Uterus (tissue), 4 donors: ENCODE measurements around the gene GPR156. TPM values are rescaled to one million over a fixed set of nuclear protein-coding genes. Genes with fewer than 3 reads are reported as not detected.

Source experiments
- DNase-seq, 2 donors: peaks; one replicate each; pipeline ENCODE4 v3.0.0-alpha.2; 2019 to 2020
- H3K27ac ChIP-seq, 2 donors: fragments of 200-600 bp; sonication (generic); 1 replicate in 1 of 2; 2 replicates in 1 of 2; pipeline ENCODE4 v1.5.1; 2016 to 2018
- H3K27me3 ChIP-seq, 2 donors: fragments of 200-600 bp; sonication (generic); one replicate each; pipeline ENCODE4 v1.5.1; 2018 to 2019; ENCODE audit warnings: control low read depth in 1 of 2
- H3K36me3 ChIP-seq, 2 donors: fragments of 200-600 bp; sonication (generic); one replicate each; pipeline ENCODE4 v1.5.1; 2019; ENCODE audit warnings: control low read depth in 1 of 2
- H3K4me1 ChIP-seq, 2 donors: fragments of 200-600 bp; sonication (generic); one replicate each; pipeline ENCODE4 v1.5.1; 2018 to 2019; ENCODE audit warnings: control low read depth in 1 of 2
- H3K4me3 ChIP-seq, 2 donors: fragments of 200-600 bp; sonication (generic); 1 replicate in 1 of 2; 2 replicates in 1 of 2; pipeline ENCODE4 v1.5.1; 2018 to 2019; ENCODE audit warnings: mild to moderate bottlenecking in 1 of 2
- H3K9me3 ChIP-seq, 2 donors: fragments of 200-600 bp; sonication (generic); one replicate each; pipeline ENCODE4 v1.5.1; 2019; ENCODE audit warnings: control low read depth in 1 of 2
- POLR2A ChIP-seq, 2 donors: fragments of 450-650 bp; IDR thresholded peaks; one replicate each; pipeline ENCODE4 v1.6.1; 2016; ENCODE audit warnings: antibody characterized with exemption in 2 of 2, mild to moderate bottlenecking in 1 of 2, moderate library complexity in 1 of 2
- intact Hi-C: fragments of 100-400 bp; cut with DNase I; formaldehyde crosslinking; loops from one replicate; pipeline ENCODE4 v1.15.1; 2023; ENCODE audit warnings: low total_unique reads
- total RNA-seq, 4 donors: library from RNA; depleted of rRNA in 3 of 4; stranded (reverse); fragments of >200 nt in 3 of 4; gene quantifications; one replicate each; pipeline versions ENCODE4 v1.1.0 to v1.2.4, GENCODE V29; 2014 to 2023
- TF ChIP-seq, protein P1 (sequence below), 4 experiments: fragments of 200-600 bp in 2 of 4; fragments of 450-650 bp in 2 of 4; sonication (generic) in 2 of 4; IDR thresholded peaks; one replicate each; pipeline ENCODE4 v1.5.1; 2016 to 2019; ENCODE audit warnings: antibody characterized with exemption in 4 of 4, mild to moderate bottlenecking in 2 of 4, moderate library complexity in 1 of 4
- donor health status: DM: yes; HTN: yes; CAD: no.

Gene GPR156
- total RNA-seq, 4 donors from 2014 or later = 0.59 to 5.3 (median 1.9) TPM; not detected in 1

DNA sequence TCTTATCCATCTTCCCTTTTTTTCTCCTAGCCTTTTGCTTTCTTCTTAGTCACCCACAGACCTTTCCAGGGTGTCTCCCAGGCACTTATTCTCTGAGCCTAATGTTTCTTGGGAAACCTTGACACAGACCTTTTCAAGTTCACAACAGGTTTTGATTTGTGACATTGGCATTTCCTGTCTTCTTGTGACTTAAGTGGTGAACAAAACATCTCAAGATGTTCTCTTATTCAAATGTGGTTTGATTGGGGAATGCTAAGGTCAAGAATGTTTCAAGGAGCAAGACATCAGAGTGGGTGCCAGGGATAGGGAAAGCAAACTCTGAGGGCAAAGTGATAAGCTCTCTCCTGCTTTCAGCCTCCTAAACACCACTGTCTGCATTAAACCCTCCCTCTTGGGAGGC, 122.6 kb downstream of the GPR156 start:
- no peak for DNase-seq
- Histone ChIP-seq H3K9me3 (no peaks in the 10 kb centered on the region), H3K27ac (no peak overlapping the region), H3K4me3 (no peak overlapping the region), H3K27me3 (no peaks in the 10 kb centered on the region), H3K4me1 (no peaks in the 10 kb centered on the region), H3K36me3 (no peaks in the 10 kb centered on the region)
- intact Hi-C loops = no loop called here
- TF ChIP-seq, protein P1, sequence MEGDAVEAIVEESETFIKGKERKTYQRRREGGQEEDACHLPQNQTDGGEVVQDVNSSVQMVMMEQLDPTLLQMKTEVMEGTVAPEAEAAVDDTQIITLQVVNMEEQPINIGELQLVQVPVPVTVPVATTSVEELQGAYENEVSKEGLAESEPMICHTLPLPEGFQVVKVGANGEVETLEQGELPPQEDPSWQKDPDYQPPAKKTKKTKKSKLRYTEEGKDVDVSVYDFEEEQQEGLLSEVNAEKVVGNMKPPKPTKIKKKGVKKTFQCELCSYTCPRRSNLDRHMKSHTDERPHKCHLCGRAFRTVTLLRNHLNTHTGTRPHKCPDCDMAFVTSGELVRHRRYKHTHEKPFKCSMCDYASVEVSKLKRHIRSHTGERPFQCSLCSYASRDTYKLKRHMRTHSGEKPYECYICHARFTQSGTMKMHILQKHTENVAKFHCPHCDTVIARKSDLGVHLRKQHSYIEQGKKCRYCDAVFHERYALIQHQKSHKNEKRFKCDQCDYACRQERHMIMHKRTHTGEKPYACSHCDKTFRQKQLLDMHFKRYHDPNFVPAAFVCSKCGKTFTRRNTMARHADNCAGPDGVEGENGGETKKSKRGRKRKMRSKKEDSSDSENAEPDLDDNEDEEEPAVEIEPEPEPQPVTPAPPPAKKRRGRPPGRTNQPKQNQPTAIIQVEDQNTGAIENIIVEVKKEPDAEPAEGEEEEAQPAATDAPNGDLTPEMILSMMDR (IDR thresholded peaks at IDR 0.05) = no peak
- TF ChIP-seq POLR2A (IDR thresholded peaks at IDR 0.05) = no peak

DNA sequence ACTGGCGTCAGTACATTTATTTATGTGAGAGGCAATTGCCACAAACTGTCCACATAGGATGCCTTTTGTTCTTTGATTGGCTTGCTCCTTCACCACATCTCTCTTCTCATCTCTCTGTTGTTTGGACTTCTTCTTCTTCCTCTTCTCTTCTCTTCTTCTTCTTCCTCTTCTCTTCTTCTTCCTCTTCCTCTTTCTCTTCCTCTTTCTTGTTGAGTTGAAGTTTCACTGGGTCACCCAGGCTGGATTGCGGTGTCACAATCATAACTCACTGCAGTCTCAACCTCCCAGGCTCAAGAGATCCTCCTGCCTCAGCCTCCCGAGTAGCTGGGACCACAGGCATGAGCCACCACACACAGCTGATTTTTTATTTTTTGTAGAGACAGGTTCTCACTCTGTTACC, 123.1 kb downstream of the GPR156 start:
- TF ChIP-seq POLR2A (IDR thresholded peaks at IDR 0.05) = no peak
- TF ChIP-seq, protein P1 (IDR thresholded peaks at IDR 0.05) = no peak
- Histone ChIP-seq H3K9me3 (no peaks in the 10 kb centered on the region), H3K27ac (no peak overlapping the region), H3K4me1 (no peaks in the 10 kb centered on the region), H3K27me3 (no peaks in the 10 kb centered on the region), H3K36me3 (no peaks in the 10 kb centered on the region), H3K4me3 (no peak overlapping the region)
- DNase-seq = no peak
- intact Hi-C loops = no loop called here

DNA sequence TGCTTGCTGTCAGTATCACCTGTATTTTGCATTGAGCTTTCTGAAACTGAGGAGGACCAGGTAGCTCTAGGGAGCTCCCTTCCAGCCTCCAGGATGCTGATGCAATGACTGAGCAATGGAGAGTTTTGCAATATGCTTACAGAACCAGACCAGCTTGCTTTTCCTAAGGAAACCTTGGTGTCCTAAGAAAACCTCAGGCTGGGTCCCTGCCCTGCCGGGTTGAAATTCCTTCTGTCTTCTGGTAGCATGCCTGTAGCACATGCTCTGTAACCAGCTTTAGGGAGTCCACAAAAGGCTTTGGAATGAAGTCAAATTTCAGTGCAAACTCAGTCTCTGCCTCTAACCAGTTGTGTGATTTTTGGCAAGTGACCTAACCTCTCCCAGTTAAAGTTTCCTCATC, 125.0 kb downstream of the GPR156 start:
- DNase-seq = no peak
- intact Hi-C loops = no loop called here

DNA sequence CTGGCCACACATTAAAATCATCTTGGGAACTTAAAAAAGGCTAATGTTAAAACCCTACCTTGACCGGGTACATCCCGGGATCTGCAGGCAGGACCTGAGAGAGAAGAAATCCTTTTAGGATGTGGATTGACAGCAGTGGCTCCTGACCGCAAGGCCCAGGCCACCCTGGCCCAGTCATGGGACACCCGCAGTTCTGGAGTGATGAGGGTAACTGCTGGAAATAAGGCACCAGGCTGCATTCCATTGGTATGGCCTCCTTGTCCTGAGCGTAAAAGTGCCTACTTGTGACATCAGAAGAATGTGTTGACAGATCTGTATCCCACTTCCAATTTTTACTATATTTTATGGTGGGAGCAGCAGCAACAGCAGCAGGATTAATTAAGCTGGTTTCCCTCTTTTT, 127.3 kb downstream of the GPR156 start:
- DNase-seq = no peak
- TF ChIP-seq, protein P1 (IDR thresholded peaks at IDR 0.05) = no peak
- no peak for TF ChIP-seq POLR2A (IDR thresholded peaks at IDR 0.05)
- Histone ChIP-seq H3K4me1 (no peaks in the 10 kb centered on the region), H3K27ac (no peak overlapping the region), H3K27me3 (no peaks in the 10 kb centered on the region), H3K36me3 (no peaks in the 10 kb centered on the region), H3K9me3 (no peaks in the 10 kb centered on the region), H3K4me3 (no peak overlapping the region)
- intact Hi-C loops = no loop called here

More for the DNA sequence above, 125.0 kb downstream of the GPR156 start:
- H3K4me3 ChIP-seq = no peak overlapping the region
- no peak overlapping the region for H3K27ac ChIP-seq
- no peaks in the 10 kb centered on the region for H3K27me3 ChIP-seq
- no peaks in the 10 kb centered on the region for H3K9me3 ChIP-seq
- H3K4me1 ChIP-seq = no peaks in the 10 kb centered on the region
- TF ChIP-seq POLR2A (IDR thresholded peaks at IDR 0.05) = no peak
- TF ChIP-seq, protein P1 (IDR thresholded peaks at IDR 0.05) = no peak
- H3K36me3 ChIP-seq = no peaks in the 10 kb centered on the region

DNA sequence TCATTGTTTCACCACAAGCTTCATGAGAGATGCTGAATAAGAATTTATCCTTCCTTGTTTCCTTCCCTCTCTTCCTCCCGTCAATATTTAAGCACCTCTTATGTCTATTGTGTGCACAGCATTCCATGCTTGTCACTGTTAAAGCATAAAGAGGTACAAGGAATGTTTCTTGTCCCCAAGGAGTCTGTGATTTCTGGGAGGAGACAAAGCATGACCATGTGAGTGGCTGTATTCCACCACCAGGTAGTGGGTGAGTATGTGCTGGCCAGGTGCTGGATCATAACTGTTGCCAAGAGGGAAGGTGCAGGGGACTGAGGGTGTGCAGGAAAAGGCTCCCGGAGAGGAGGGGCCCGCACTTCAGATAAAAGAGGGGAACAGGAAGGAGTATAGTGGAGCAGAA, 127.9 kb downstream of the GPR156 start:
- Histone ChIP-seq H3K9me3 (no peaks in the 10 kb centered on the region), H3K36me3 (no peaks in the 10 kb centered on the region), H3K27me3 (no peaks in the 10 kb centered on the region), H3K27ac (no peak overlapping the region), H3K4me3 (no peak overlapping the region), H3K4me1 (no peaks in the 10 kb centered on the region)
- intact Hi-C loops = no loop called here
- TF ChIP-seq, protein P1 (IDR thresholded peaks at IDR 0.05) = no peak
- TF ChIP-seq POLR2A (IDR thresholded peaks at IDR 0.05) = no peak
- no peak for DNase-seq
